PFSK-1 (cell line): ENCODE measurements around the gene FYN.

Experiments used
- POLR2AphosphoS5 ChIP-seq: IDR thresholded peaks from 2 replicates; pipeline ENCODE4 v1.6.1; 2012; ENCODE audit warnings: low read depth, mild to moderate bottlenecking, control low read depth, low read length, moderate library complexity
- REST ChIP-seq, 2 experiments: IDR thresholded peaks; 2 replicates each; pipeline versions ENCODE4 v1.6.1 to v1.8.0; 2011 to 2012; ENCODE audit warnings: low read depth in 2 of 2, low read length in 2 of 2, control low read depth in 1 of 2, inconsistent platforms in 1 of 2, mild to moderate bottlenecking in 1 of 2, moderate library complexity in 1 of 2; ENCODE audit not compliant: insufficient read depth in 1 of 2
- SIN3A ChIP-seq: IDR thresholded peaks from 2 replicates; pipeline ENCODE4 v1.6.1; 2012; ENCODE audit warnings: mild to moderate bottlenecking, low read length, moderate library complexity, borderline replicate concordance; ENCODE audit not compliant: insufficient read depth
- TAF1 ChIP-seq: IDR thresholded peaks from 2 replicates; pipeline ENCODE4 v1.6.1; 2012; ENCODE audit warnings: low read length, control low read depth, borderline replicate concordance; ENCODE audit not compliant: insufficient read depth

- TF ChIP-seq TAF1, result no peak
- TF ChIP-seq POLR2AphosphoS5, result no peak
- no peak for TF ChIP-seq REST (IDR thresholded peaks at IDR 0.05; ENCODE audit: insufficient read depth in 1 of 2, low read depth in 2 of 2, low read length in 2 of 2)
- TF ChIP-seq SIN3A, result no peak
Measured at GRCh38 chr6:111686249-111686931, 186.9 kb downstream of the FYN start.
